GM12865 (cell line): ENCODE results near the gene BLCAP.

Experiments
- DNase-seq: peaks from one replicate; pipeline ENCODE4 v3.0.0; 2010; ENCODE audit warnings: low read depth
- H3K4me3 ChIP-seq: 2 replicates; pipeline ENCODE4 v1.5.1; 2011; ENCODE audit warnings: mild to moderate bottlenecking, low read depth, low read length, control low read depth
- TF ChIP-seq, protein P1 (sequence below): IDR thresholded peaks from 2 replicates; pipeline ENCODE4 v1.5.1; 2011; ENCODE audit warnings: low read length, control low read depth, low read depth, inconsistent platforms; ENCODE audit not compliant: insufficient read depth; ENCODE audit errors: missing control alignments

The BLCAP gene

DNA sequence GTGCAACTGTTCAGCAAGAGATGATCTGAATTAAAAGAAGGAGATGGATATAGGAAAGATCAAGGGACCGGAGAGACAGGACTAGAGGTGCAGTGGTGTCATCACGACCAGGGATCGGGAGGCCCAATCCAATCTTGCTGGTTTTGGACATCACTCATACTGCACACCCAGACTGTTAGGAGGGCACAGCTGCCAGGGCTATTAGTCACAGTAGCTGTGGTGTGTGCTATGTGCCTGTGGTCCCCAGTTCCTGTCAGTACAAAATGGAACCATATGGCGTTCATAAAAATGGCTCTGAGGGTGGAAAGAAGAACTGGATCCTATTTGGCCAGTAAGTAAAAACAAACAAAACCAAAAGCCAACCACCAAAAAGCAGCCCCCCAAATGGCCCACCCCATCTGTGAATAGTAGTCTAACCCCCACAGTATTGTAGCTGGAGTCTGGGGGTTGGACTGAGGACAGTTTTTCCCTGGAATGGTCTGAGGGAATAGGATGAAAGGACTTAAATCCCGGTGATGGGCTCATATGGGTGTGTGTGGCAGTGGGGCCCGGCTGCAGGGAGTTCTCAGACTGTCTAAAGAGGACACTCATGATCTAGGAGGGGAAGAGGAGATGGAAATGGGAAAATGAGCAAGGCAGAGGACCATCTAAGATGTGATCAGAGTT lies 15.9 kb downstream of the BLCAP start:
- H3K4me3 ChIP-seq = no peak overlapping the region
- TF ChIP-seq, protein P1, sequence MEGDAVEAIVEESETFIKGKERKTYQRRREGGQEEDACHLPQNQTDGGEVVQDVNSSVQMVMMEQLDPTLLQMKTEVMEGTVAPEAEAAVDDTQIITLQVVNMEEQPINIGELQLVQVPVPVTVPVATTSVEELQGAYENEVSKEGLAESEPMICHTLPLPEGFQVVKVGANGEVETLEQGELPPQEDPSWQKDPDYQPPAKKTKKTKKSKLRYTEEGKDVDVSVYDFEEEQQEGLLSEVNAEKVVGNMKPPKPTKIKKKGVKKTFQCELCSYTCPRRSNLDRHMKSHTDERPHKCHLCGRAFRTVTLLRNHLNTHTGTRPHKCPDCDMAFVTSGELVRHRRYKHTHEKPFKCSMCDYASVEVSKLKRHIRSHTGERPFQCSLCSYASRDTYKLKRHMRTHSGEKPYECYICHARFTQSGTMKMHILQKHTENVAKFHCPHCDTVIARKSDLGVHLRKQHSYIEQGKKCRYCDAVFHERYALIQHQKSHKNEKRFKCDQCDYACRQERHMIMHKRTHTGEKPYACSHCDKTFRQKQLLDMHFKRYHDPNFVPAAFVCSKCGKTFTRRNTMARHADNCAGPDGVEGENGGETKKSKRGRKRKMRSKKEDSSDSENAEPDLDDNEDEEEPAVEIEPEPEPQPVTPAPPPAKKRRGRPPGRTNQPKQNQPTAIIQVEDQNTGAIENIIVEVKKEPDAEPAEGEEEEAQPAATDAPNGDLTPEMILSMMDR = no peak
- no peak for DNase-seq

DNA sequence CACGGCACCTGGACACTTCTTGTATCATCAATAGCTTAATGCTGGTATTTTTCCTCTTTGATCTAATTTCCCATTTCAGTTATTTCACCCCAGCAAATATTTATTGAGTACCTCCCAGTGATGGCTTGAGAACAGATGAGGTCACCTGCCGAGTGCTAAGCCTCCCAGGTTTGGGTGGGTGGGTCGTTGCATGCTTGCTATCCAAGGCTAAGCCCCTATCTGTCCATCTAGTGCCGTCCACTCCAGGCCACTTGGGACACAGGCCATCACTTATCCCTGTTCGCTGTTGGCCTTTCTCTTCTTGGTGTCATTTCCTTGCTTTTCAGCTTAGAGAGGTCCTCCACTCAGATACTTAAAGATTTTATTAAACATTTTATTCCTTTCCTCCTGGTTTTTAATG lies 17.4 kb downstream of the BLCAP start:
- no peak overlapping the region for H3K4me3 ChIP-seq
- no peak for DNase-seq
- TF ChIP-seq, protein P1 = no peak

DNA sequence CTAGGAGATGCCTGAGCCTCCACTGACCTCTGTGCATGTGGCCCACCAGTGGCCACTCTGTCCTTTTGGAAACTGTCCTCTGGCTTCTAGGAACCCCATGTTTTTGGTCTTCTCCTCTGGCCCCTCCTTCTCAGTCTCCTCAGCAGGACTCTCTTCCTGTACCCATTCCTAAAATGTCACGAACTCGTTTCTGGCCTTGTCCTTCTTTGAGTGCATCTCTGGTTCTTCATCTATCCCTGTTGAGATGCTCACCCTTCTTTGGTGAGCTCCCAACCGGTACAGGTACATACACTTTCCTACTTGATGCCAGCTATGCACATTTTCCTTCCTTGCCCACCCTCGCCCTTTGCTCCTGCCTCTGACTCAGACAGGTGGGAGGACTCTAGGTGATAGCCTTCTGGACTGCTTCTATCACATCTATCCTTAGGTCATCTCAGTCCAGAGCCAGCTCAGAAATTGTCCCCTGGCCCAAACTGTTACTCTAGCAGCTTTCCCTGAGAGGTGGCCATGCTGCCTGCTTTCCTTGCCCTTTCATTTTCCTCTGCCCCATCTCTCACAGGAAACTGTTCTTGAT lies 21.4 kb downstream of the BLCAP start:
- TF ChIP-seq, protein P1 = no peak
- DNase-seq = no peak
- no peak overlapping the region for H3K4me3 ChIP-seq

DNA sequence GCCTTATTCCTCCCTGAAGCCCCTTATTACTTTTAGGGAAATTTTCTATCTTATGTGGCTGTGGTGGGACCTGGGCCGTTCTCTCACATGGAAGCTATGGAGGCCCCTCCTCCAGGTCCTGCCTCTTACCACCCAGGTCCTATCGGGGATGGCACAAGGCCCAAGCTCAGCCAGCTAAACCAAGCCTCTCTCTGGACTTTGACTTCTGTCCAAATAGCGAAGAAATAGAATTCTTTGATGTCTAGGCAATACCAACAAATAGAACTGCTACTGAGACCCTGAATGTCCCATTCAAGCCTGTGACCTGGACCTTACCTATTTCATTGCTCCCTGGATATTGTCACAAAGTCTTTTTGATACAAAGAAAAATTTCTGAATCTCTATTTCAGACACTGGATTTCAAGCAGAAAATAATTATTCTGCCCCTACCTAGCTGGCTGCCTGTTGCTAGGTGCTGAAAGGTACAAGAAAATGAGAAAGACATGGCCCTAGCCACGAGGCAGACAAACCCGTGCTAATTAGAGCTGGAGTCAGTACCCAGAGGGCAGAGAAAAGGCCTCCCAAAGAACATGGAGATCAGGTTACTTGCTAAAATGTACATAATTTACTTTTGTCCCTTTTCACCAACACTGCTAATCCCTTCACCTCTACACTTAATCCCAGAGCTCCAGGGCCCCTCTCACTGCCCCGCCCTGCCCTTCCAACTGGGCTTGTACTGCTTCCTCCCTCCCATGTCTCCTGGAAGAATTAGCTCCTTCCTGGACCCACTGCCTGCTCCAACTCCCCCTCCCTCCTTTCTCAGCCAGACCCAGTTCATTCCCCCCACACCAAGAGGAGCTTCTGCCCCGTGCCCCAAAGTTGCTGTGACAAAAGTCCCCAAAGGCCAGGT lies 22.2 kb downstream of the BLCAP start:
- DNase-seq = no peak

DNA sequence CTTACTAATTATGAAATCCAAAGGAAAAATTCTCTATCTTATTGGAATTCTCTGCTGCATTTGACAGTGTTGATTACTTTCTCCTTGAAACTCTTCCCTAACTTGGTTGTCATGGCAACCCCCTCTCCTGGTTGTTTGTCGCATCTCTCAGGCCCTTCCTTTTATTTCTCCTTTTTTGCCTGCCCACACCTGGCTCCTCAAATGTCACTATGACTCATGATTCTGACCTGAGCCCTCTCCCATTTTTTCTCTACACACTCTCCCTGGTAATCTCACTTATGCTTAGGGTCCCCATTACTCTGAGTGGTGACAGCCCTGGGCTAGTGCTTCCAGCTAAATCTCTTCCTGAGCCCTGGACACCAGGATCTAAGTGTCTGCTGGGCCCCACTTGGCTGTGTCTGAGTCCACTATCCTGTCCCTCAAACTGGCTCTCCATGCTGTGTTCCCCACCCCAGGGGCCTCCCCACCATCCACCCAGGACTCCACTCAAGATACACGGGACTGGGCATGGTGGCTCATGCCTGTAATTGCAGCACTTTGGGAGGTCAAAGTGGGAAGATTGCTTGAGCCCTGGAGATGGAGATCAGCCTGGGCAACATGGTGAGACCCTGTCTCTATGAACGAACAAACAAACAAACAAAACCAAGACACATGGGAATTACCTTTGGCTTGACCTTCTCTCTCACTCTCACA lies 23.1 kb downstream of the BLCAP start:
- DNase-seq = no peak
- TF ChIP-seq, protein P1 = no peak

More for the DNA sequence above, 22.2 kb downstream of the BLCAP start:
- H3K4me3 ChIP-seq = no peak overlapping the region
- TF ChIP-seq, protein P1 = no peak

DNA sequence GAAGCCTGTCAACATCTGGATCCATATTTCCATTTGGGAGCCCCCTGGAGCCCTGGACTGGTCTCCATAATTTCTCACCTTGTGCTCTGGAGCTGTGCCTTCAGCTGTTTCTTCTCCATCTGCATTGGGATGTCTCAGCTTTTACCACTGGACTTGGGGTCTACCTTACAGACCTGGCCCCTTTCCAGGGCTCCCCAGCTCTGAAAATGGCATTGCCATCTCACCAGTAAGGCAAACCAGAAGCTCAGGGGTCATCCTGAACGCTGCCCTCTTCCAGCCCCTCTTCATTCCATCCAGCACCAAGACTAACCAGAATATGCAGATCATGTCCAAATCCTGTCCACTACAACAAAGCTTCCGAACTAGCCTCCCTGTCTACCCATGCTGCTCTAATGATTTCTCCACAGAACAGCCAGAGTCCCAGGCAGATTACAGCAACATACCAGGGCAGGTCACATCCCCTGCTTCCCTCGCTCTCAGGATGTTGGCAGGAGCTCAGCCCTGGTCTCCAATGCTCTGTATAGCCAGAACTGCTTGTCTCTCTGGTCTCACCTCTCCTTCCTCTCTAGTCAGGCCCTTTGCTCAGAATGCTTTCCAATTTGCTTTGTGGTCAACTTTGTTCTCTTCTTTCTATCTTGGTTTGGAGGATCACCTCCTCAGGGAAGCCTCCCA lies 24.3 kb downstream of the BLCAP start:
- H3K4me3 ChIP-seq = no peak overlapping the region
- TF ChIP-seq, protein P1 = no peak
- no peak for DNase-seq

More for the DNA sequence above, 23.1 kb downstream of the BLCAP start:
- H3K4me3 ChIP-seq = no peak overlapping the region
